CD4-positive, alpha-beta T cell treated with Interleukin-15 for 4 hours (primary cell): ENCODE results near the gene GSTK1.
"Not testable (repeated sequence)": the region's sequence is repeated elsewhere in the genome, so short reads cannot be mapped to it uniquely, and the experiment has no call there.

Experiments
- DNase-seq: peaks from one replicate; pipeline ENCODE4 v3.0.0-alpha.2; 2020; ENCODE audit warnings: low spot score

The GSTK1 gene

DNA sequence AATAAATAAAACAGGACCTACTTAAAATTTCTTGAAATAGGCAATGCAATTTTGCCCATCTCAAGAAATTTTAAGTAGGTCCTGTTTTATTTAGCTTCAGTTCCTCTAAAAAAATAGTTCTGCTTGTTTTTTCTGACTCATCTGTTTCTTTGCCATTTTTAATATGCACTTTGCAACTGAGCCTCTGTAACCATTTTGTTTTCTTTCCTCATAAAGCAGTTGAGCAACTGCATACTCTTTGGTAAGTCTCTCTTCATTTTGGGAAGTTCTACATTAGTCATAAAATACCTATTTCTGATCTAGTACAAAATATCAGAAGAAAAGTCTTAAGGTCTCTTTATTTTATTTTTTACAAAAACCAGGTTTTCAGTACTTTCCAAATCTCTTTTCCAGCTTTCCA, 23.4 kb upstream of the GSTK1 start:
- DNase-seq = no peak

DNA sequence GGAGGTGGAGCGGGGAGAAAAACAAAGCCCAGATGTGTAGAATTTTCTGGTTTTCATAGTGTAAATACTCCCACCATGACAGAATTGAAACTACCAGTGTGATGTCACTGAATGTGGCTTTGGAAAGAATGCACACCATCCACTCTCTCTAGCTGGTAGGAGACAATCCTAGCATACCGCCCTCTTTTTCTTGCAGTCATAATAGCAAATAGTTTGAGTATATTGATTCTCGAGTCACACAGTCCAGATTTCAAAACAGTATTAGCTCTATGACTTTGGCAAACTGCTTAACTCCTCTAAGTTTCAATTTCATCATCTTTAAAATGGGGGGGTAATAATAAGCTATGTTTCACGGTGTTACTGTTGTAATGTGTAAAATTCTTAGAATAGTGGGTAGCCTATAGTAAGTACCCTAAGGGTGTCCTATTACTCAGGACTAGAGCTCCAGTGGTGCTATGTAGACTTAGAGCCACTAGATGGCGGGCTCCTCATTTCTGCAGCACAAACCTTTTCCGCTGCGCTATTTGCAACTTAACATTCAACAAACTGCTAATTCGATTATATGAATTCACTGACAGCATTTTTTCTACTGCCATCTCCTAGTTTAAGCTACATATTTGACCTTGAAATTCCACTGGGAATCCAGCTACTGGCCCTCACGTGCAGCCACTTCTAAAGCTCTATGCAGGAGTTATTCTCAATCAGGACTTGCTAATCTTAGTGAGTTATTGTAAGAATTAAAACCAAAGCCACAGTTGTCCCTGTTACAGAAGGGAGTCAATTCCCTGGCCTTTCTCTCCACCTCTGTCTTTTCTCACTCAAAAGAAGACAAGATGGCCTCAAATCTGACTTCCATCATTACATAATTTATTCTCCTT, 22.7 kb upstream of the GSTK1 start:
- DNase-seq = peak; percentile 87

DNA sequence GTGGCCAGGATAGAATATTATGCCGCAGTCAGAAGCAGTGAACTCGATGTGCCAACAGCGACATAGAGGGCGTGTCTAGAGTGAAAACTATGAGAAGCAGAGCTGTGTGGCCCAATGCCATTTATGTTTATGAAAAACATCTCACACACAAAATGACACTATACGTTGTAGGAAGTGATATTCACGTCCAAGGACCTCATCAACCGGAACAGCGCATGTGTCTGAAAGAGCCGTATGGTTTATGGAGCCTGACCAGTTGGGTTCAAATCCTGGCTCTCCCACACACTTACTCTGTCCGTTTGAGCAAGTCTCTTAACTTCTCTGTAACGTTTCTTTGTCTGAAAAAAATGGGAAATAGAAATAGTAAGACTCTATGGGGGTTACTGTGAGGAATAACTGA, 20.9 kb upstream of the GSTK1 start:
- no peak for DNase-seq

DNA sequence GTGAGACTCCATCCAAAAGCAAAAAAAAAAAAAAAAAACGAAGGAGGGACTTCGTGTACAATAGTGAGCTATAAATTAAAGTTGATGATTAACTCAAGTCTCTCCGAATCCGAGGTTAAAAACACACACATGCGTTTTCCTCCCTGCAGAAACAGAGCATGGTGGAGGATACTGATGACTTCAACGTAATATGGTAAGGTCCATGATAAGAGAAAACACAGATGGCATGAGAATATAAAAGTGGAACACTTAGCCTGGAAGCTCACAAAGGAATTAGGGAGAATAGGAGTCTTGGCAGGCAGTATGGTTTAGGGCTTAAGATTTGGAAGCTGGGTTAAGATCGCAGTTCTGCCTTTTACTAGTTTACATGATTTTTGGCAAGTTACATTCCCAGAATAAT, 20.1 kb upstream of the GSTK1 start:
- DNase-seq = no peak

DNA sequence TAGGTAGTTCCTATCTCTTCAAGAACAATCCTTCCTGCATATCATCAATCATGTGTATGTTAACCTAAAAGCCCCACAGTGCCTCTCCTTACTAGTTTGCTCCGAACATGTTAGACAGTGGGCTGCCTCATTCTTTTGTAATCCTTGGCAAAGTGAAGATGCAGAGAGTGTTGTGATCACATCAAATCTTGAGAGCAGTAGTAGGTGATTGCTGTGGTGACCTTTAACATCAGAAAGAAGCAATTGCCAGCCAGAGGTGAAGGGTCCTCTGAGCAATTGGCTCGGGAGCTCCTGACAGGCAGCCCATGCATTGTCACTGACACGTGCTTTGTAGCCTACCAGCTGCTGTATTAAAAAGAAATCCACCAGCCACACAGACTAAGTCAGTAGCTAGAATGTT, 19.6 kb upstream of the GSTK1 start:
- DNase-seq = no peak

DNA sequence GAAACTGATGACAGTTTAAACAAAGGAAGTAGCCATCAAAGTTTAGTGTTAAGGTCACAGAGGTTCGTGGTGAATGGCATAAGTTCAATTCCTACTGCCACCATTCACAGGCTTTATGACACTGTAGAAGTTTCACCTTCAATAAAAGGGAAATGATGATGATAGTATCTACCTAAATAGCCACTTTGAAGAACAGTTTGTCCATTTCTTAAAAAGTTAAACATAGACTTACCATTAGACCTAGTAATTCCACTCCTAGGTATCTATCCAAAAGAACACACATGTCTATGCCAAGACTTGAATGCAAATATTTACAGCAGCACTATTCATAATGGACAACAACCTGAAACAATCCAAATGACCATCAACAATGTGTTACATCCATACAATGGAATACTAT, 18.9 kb upstream of the GSTK1 start:
- DNase-seq = no peak

DNA sequence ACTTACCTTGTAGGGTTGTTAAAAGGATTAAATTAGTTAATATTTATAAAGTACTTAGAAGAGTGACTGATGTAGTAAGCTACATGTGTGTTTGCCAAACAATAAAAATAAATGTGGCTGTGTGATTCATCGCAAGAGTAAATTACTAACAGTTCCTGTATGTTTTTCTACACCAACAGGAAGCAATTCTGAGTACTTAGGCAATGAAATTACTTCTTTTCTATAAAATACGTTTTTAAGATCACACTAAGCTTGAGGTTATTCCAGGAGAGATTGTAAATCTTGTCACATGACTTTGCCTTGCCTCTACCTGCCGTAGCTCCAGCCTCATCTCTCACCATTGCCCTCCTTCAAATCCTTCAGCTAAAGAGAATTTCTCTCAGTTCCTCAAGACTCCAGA, 18.1 kb upstream of the GSTK1 start:
- DNase-seq = peak; percentile 73

DNA sequence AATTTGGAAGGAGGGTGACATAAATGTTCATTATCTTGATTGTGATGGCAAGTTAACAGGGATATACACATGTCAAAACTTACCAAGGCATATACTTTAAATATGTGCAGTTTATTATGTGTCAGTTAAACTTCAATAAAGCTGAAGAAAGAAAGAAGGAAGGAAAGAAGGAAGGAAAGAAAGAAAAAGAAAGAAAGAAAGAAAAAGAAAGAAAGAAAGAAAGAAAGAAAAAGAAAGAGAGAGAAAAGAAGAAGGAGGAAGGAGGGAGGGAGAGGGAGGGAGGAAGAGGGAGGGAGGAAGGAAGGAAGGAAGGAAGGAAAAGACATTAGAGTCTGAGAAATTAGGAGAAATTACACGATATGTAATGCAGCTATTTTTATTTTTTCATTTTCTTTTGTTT, 15.9 kb upstream of the GSTK1 start:
- no peak for DNase-seq

DNA sequence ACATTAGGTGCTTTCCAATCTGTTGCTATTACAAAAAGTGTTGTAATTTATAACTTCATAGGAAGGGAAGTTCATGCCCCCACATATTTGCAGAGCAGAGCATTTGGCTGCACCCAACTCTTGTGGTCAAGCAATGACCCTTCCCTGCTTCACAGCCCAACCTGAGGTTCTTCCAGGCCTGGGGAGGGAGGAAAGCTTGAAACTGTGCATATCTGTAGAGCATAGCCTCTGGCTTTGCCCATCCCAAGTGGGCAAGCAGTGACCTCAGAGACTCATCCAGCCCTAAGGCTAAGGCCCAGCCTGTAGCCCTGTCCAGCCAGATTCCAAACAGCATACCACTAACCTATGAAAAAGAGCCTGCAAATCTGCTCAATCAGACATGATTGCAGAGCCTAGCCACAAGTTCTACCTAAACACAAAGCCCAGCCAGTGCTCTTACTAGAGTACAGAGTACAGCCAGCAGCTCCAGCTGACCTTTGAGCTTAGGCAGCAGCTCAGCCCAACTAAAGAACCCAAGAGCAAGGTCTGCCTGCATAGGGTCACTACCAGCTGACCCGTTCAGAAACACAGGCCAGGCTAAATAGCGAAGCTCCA, 14.4 kb upstream of the GSTK1 start:
- DNase-seq = no peak

DNA sequence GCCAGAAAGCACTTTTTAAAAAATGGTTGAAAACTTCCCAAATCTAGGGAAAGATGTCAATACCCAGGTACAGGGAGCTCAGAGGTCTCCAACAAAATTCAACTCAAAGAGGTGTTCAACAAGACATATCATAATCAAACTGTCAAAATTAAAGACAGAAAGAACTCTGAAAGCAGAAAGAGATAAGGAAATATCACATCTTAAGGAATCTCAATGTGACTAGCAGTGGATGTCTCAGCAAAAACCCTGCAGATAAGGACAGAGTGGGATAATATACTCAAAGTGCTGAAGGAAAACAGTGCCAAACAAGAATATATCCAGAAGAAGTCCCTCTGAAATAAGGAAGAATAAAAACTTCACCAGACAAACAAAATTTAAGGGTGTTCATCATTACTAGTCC, 13.0 kb upstream of the GSTK1 start:
- no peak for DNase-seq

DNA sequence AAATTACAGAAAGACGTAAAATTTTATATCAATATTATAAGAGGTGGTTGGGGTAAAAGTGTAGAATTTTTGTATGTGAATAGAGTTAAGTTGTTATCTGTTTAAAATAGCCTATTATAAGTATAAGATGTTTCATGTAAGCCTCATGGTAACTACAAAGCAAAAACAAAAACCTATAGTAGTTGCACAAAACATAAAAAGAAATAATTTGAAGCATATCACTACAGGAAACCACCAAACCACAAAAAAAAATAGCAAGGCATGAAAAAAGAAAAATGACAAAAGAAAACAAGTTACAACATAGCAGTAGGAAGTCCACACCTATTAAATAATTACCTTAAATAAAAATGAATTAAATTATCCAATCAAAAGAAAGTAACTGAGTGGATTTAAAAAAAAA, 12.4 kb upstream of the GSTK1 start:
- peak; percentile 54 for DNase-seq

DNA sequence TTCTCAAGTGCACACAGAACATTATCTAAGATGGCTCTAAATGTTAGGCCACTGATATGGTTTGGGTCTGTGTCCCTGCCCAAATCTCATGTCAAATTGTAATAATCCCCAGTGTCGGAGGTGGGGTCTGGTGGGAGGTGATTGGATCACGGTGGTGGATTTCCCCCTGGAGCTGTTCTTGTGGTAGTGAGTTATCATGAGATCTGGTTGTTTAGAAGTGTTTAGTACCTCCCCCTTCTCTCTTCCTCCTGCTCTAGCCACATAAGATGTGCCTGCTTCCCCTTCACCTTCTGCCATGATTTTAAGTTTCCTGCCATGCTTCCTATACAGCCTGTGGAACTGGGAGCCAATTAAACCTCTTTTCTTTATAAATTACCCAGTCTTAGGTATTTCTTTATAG, 11.2 kb upstream of the GSTK1 start:
- no peak for DNase-seq

DNA sequence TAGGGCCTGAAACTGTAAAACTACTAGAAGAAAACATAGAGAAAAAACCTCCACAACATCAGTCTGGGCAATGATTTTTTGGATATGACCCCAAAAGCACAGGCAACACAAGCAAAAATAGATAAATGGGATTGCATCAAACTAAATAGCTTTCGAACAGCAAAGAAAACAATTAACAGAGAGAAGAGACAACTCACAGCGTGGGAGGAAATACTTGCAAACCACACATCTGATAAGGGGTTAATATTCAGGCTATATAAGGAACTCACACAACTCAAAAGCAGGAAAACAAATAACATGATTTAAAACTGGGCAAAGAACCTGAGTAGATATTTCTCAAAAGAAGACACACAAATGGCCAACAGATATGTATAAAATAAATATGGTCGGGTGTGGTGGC, 7.7 kb upstream of the GSTK1 start:
- DNase-seq = no peak

DNA sequence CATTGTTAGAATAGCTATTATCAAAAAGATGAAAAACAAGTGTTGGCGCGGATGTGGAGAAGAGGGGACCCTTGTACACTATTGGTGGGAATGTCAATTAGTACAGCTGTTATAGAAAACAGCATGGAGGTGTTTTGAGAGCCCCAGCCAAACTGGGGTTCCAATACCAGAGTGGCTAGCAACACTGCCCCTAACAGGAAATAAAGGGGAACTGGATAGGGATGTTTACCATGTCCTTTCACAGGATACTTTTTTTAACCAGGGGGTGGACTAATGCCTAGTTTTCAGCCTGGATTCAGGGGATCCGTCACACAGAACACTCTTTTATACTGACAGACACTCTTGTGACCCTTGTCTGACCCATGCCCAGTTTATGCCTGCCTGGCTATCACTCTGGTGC, 6.9 kb upstream of the GSTK1 start:
- no peak for DNase-seq

DNA sequence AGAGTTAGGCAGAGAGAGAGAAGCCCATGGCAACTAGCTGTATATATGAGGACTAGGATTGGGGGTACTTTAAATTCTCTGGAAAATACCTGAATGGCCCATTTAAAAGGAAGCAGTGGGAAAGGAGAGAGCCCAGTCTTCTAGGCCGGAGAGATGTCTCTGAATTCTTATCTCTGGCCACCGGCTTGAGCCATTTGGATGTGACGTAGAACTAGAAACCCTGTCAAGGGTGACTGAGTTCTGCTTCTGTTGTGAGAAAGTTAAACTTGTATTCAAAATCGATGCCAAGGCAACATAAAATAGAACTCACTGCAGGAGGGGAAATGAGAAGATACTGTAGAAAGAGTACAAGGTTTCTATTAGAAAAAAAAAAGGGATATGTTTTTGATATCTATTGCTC, 6.3 kb upstream of the GSTK1 start:
- DNase-seq = no peak

DNA sequence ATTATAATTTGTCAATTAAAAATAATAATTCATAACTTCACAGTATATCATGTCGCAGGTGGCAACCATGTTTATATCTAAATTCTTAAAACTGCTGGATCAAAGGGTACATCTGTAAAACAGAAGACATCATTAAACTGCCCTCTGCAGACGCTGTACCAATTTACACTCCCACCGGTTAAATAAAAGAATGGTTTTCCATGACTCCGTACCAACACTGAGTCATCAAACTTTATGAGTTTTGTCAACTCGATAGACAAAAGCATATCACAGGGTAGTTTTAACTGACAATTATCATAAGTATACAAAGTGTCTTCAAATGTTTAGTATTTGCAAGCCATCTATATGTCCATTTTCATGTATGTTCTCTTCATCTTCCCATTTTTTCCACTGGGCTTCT, 5.7 kb upstream of the GSTK1 start:
- no peak for DNase-seq

DNA sequence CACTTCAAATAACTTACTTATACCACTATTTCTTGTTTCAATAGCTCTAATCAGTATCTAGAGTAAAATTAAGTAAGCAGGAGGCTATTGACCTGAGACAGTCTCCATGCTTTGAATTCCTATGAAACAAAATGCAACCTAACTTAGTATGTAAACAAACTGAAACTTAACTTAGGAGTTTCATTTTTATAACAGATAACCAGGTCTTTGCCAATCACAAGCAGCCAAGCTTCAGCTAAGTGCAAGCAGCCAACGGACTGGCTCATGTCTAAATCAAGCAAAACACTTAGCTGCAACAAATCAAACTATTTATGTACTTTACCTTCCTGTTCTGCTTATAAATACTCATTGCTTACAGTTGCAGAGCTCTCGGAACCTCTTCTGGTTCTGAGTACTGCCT, 4.4 kb upstream of the GSTK1 start:
- DNase-seq = peak; percentile 67

DNA sequence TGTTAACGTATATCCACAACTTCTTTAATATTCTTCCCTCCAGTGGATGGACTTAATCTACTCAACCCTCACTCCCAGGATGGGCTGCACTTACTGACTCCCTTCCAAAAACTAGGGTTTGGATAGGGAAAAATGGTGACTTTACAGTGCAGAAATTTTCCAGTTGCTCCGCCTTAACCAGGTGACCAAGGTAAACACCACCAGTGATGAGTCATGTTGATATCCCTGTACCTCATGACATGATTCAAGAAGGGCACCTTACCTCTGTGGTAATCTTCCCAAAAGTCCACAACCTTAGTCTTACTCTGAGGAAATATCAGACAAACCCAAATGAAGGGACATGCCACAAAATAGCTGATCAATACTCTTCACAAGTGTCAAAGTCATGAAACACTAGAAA, 3.5 kb upstream of the GSTK1 start:
- DNase-seq = no peak

DNA sequence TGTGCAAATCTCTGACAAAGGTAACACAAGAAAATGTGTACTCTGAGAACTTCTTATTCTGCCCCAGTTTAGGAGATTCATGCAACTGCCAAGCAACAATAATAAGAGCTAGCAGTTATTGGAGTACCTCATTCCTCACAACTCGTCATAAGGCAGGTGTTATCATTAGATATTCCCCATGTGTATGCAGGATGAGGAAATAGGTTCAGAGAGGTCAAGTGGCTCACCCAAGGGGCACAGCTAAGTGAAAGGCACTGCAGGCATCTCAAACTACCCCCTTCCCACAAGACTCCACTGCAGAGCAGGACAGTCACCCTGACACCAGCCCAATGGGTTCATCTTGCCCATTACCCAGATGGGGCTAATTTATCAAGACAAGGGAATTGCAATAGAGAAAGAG, 1.3 kb upstream of the GSTK1 start:
- no peak for DNase-seq

DNA sequence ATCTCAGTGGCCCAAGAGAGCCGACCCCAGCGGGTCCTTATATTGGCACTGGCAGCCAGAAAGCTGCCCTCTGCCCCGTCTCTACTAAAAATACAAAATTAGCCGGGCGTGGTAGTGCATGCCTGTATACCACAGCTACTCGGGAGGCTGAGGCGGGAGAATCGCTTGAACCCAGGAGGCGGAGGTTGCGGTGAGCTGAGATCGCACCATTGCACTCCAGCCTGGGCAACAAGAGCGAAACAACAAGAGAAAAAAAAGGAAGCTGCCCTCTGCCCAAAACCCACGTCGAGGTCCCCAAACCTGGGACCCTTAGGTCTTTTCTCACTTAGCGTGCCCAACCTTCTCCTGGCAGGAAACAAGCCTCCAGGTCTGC, 941 bp downstream of the GSTK1 start:
- DNase-seq = not testable (repeated sequence)

DNA sequence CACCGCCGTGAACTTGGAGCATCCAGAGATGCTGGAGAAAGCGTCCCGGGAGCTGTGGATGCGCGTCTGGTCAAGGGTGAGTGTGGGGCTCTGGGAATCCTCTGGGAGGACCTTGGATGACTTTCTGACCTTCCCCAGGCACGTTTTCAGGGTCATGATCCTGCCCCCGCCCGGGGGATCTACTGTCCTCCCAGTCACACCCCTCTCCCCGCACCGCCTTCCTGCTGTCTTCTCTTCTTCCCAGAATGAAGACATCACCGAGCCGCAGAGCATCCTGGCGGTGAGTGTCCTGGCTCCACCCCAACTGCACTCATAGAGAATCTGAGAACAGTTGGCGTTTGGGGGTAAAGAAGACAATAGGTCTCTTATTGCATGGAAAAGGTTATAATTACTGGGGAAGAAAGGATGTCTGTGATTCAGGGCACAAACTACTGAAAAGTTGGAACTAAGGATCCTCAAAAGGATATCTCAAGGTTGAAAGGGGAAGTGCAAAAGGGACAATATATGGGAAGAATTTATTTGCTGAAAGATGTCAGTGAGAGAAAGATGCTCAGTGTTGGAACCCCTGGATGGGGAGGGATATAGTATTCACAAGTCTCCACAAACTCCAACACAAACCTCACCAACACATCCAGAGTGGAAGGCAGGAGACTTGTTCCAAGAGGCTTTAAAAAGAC, 1.9 kb downstream of the GSTK1 start:
- peak; percentile 47 for DNase-seq

DNA sequence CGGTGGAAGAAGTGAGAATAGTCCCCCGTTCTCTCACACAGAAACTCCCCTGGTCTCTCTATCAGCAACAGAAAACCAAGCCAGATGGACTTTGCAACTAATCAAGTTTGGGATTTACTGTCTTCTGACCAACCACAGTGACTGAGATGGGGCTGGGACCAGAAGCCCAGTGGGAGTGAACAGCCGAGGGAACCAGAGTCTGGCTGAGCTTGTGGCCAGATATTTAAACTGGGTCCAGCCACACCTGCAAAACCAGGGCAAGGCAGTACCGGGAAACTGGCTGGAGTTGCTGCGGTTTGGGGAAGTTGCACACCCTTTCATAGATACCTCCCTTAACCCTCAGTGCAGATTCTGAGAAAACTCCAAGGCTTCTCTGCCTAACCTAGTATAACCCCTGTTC, 6.0 kb downstream of the GSTK1 start:
- no peak for DNase-seq

DNA sequence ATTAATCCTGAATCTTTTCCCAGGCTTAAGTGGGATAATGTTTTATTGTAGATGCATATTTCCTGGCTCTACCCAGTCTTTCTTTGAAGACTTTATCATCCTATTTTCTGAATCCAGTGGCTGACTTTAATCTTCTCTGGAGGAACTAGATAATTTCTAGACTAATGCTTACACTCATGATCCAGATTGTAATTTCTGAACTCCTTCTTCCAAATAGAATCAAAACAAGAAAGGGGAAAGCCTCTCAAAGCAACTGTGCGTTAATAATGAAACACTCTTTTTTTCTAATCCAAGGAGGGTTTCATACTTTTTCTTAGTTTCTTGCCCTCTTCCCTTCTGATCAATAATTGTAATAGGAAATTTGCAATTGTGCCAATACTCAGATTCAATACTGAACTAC, 8.0 kb downstream of the GSTK1 start:
- DNase-seq = no peak

DNA sequence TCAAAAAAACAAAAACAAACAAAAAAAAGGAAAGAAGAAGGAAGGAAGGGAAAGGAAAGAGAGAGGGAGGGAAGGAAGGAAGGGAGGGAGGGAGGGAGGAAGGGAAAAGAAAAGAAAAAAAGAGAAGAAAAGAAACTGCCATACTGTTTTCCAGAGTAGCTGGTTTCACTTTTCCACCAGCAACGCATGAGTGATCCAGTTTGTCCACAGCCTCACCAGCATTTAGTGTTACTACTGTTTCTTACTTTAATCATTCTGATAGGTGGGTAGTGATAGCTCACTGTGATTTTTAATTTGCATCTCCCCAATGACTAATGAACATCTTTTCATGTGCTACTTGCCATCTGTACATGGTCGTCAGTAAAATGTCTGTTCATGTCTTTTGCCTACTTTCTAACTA, 9.6 kb downstream of the GSTK1 start:
- DNase-seq = no peak
